HFF-Myc (cell line): Measurements from ENCODE around the gene HAPLN2.
"Not testable (repeated sequence)": the region's sequence is repeated elsewhere in the genome, so short reads cannot be mapped to it uniquely, and the experiment has no call there.

Source experiments
- DNase-seq: peaks from one replicate; pipeline ENCODE4 v3.0.0-alpha.2; 2011; ENCODE audit warnings: low read depth; ENCODE audit errors: extremely low read depth
- H3K4me3 ChIP-seq: replicated peaks from 2 replicates; pipeline ENCODE4 v1.5.1; 2011; ENCODE audit warnings: low read depth, mild to moderate bottlenecking, control low read depth, low read length
- CTCF ChIP-seq: IDR thresholded peaks from 2 replicates; pipeline ENCODE4 v1.5.1; 2012; ENCODE audit warnings: mild to moderate bottlenecking, low read depth, low read length, control low read depth; ENCODE audit errors: missing control alignments

The HAPLN2 gene

GRCh38 chr1:156586323-156586722, 32.9 kb upstream of the HAPLN2 start:
- no peak for DNase-seq
- no peak overlapping the region for H3K4me3 ChIP-seq
- no peak for TF ChIP-seq CTCF

GRCh38 chr1:156586892-156587477, 32.2 kb upstream of the HAPLN2 start:
- no peak for DNase-seq
- no peak for TF ChIP-seq CTCF
- no peak overlapping the region for H3K4me3 ChIP-seq

GRCh38 chr1:156587927-156588326, 31.3 kb upstream of the HAPLN2 start:
- not testable (repeated sequence) for H3K4me3 ChIP-seq, DNase-seq

- H3K4me3 ChIP-seq, result no peak overlapping the region
- DNase-seq, result no peak
- TF ChIP-seq CTCF, result no peak
Measured at GRCh38 chr1:156589546-156589945, 29.7 kb upstream of the HAPLN2 start.

- DNase-seq, result no peak
- TF ChIP-seq CTCF, result no peak
- peak overlapping the region; percentile 81 for H3K4me3 ChIP-seq
Measured at GRCh38 chr1:156590326-156591180, 28.7 kb upstream of the HAPLN2 start.

- no peak for DNase-seq
- TF ChIP-seq CTCF, result no peak
- H3K4me3 ChIP-seq, result peak overlapping the region; percentile 81
Measured at GRCh38 chr1:156591181-156591431, 28.1 kb upstream of the HAPLN2 start.

- DNase-seq, result no peak
- H3K4me3 ChIP-seq, result peak within 1 kb of the TSS; percentile 81
- TF ChIP-seq CTCF, result no peak
Measured at GRCh38 chr1:156591432-156592157, 27.6 kb upstream of the HAPLN2 start, which contains the start of gene NAXE. Gene NAXE, plus strand, starts transcription at chr1:156591776. Its CDS starts 29 bp downstream, at chr1:156591805.
